Activated naive CD4-positive, alpha-beta T cell treated with anti-CD3 and anti-CD28 coated beads, Interleukin-2, amount 10 ng/mL, durations not matched to agents 7 days and 5 days (primary cell): ENCODE data around the gene CC2D1B.

ENCODE experiments used
- CTCF ChIA-PET: fragments of 350-600 bp; sonication (Branson Sonifier 250); formaldehyde crosslinking; loops from one replicate; lab custom pipeline; 2021; ENCODE audit warnings: antibody characterized with exemption; lab: Charles Lee
- DNase-seq: peaks from one replicate; pipeline ENCODE4 v3.0.0-alpha.2; 2020
- H3K27ac Mint-ChIP-seq: one replicate; pipeline ENCODE4 v1.8.0; 2021; ENCODE audit warnings: mild to moderate bottlenecking, moderate library complexity, mixed read lengths
- H3K27me3 Mint-ChIP-seq: one replicate; pipeline ENCODE4 v1.8.0; 2021; ENCODE audit warnings: mild to moderate bottlenecking, mixed read lengths
- H3K36me3 Mint-ChIP-seq: one replicate; pipeline ENCODE4 v1.8.0; 2021; ENCODE audit warnings: mixed read lengths
- H3K4me1 Mint-ChIP-seq: one replicate; pipeline ENCODE4 v1.8.0; 2021; ENCODE audit warnings: mixed read lengths
- H3K4me3 Mint-ChIP-seq: one replicate; pipeline ENCODE4 v1.8.0; 2021; ENCODE audit warnings: mild to moderate bottlenecking, moderate library complexity, mixed read lengths
- H3K9me3 Mint-ChIP-seq: one replicate; pipeline ENCODE4 v1.8.0; 2021; ENCODE audit warnings: mixed read lengths

The CC2D1B gene, protein sequence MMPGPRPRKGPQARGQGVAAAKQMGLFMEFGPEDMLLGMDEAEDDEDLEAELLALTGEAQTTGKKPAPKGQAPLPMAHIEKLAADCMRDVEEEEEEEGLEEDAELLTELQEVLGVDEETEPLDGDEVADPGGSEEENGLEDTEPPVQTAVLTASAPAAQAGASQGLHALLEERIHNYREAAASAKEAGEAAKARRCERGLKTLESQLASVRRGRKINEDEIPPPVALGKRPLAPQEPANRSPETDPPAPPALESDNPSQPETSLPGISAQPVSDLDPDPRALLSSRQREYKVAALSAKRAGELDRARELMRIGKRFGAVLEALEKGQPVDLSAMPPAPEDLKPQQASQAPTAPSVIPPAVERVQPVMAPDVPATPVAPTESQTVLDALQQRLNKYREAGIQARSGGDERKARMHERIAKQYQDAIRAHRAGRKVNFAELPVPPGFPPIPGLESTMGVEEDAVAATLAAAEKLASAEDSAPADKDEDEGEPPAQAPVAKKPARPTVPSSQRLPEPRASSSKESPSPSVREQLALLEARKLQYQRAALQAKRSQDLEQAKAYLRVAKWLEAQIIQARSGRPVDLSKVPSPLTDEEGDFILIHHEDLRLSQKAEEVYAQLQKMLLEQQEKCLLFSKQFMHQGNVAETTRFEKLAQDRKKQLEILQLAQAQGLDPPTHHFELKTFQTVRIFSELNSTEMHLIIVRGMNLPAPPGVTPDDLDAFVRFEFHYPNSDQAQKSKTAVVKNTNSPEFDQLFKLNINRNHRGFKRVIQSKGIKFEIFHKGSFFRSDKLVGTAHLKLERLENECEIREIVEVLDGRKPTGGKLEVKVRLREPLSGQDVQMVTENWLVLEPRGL

DNA sequence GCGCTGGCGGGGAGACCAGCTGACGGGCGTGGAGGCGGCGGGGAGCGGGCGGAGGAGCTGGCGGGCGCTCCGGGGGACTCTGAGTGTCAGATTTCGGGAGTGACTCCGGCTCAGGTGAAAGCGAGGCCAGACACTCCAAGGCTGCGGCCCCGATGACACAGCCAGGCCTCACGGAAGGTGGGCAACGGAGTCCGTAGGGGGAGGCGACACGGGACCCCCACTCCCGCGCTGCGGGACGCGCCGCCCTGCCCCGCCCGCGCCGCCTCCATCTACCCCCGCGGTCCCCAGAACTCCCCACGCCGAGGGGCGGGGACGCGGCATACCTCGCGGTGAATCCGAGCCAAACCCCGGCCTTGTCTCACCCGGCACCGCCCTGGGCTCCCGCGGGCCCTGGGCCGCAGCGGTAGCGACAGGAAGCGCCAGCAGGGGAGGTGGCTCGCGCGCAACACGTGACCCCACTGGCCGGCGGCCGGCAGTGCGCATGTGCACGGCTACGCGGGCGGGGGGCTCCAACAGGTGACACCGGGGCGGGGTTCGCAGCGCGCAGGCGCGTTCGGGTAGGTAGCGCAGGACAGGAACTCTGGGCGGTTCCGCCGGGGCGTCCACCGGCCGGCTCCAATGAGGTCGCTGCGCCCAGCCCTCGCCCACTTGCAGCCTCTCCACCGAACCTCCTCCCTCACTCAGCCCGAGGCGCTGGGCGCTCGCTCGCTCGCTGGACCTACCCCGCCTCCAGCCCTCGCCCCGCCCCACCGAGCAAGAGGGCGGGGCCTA, at the start of gene CC2D1B:
CC2D1B (minus strand) TSS at position 460 of the 771 bp plus-strand sequence. CDS start 1,585 bp downstream, outside the sequence.
- no peaks in the 10 kb centered on the region for H3K27me3 Mint-ChIP-seq
- peak within 1 kb of the TSS; percentile 98 for H3K27ac Mint-ChIP-seq
- H3K9me3 Mint-ChIP-seq, result no peaks in the 10 kb centered on the region
- peaks cover 50% of the 10 kb centered on the region for H3K4me1 Mint-ChIP-seq
- peaks cover 36% of the 10 kb centered on the region for H3K36me3 Mint-ChIP-seq
- peak within 1 kb of the TSS; percentile 97 for H3K4me3 Mint-ChIP-seq
- DNase-seq, result peak; percentile 100
- CTCF ChIA-PET, result interaction anchor here (0.7 to 1.3 kb wide), 4 partner anchors 35 to 460 kb away, joined by 3 read pairs; no protein-coding TSS in a partner anchor

DNA sequence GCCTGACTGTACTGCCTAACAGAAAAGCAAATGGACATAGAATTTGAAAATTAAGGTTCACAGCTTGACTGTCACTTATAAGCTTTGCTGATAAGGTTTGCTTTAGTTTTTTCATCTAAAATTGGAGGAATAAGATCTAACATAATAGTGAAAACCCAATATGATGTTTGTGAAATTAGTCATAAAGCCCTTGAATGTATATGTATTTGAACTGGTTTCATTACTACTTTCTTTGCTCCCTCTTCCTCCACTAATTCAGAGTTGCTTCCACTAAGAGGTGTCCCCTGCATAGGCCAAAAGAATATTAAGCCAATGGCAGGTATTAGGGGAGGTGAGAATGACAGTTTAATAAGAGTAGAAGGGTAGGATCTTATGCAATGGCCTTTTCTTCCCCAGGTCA, 48.9 kb upstream of the CC2D1B start:
- H3K27me3 Mint-ChIP-seq, result no peaks in the 10 kb centered on the region
- H3K9me3 Mint-ChIP-seq, result no peaks in the 10 kb centered on the region
- no peak for DNase-seq
- no peak overlapping the region for H3K4me3 Mint-ChIP-seq
- peaks cover 69% of the 10 kb centered on the region for H3K36me3 Mint-ChIP-seq
- peaks cover 26% of the 10 kb centered on the region for H3K4me1 Mint-ChIP-seq
- CTCF ChIA-PET, result no interaction called here
- no peak overlapping the region for H3K27ac Mint-ChIP-seq

DNA sequence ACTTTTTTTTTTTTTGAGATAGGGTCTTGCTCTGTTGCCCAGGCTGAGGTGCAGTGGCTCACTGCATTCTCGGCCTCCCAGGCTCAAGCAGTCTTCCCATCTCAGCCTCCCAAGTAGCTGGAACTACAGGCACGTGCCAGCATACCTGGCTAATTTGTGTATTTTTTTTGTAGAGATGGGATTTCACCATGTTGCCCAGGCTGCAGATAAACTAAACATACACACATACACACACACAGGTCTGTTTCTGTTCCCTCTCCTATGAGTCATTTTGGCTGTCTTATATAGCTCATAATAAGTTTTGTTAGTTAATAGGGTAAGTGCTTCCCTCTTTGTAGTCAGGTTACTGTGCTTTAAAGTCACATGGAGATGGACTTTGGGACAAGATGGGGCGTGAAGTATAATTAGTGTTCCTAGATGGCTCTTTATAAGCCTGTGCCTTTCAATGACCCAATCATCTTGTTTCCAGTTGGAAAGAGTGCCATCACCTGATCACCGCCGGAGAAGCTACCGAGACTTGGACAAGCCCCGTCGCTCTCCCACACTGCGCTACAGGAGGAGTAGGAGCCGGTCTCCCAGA, 47.5 kb upstream of the CC2D1B start:
- Mint-ChIP-seq H3K27me3 (no peaks in the 10 kb centered on the region), H3K27ac (no peak overlapping the region), H3K4me3 (no peak overlapping the region), H3K36me3 (peaks cover 69% of the 10 kb centered on the region), H3K9me3 (no peaks in the 10 kb centered on the region), H3K4me1 (peaks cover 16% of the 10 kb centered on the region)
- DNase-seq, result no peak
- CTCF ChIA-PET, result interaction anchor here (1.1 to 1.2 kb wide), 3 partner anchors 8 to 274 kb away, joined by 3 read pairs; no protein-coding TSS in a partner anchor

DNA sequence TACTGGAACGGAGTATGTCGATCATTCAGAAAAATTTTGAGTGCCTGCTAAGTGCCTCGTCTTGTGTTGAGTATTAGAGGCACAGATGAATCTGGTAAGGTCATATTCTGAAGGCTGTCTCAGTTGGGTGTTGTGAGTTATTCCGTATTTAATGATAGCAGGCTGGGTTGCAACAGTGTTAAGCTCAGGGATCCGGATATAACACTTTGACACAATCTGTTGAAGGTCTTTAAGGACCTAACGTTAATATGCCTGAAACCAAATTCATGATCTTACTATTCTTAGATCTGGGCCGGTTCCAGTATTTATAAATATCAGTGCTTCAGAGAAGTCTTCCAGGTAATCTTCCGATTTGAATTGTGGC, 39.0 kb upstream of the CC2D1B start:
- Mint-ChIP-seq H3K9me3 (no peaks in the 10 kb centered on the region), H3K27ac (peak overlapping the region; percentile 99), H3K27me3 (no peaks in the 10 kb centered on the region), H3K36me3 (peaks cover 56% of the 10 kb centered on the region), H3K4me1 (peaks cover 62% of the 10 kb centered on the region), H3K4me3 (peak overlapping the region; percentile 99)
- DNase-seq, result no peak
- CTCF ChIA-PET, result interaction anchor here (0.8 to 2.2 kb wide), 10 partner anchors 9 to 283 kb away, joined by 3 to 15 read pairs (median 4); partner anchors contain the start of gene GPX7

DNA sequence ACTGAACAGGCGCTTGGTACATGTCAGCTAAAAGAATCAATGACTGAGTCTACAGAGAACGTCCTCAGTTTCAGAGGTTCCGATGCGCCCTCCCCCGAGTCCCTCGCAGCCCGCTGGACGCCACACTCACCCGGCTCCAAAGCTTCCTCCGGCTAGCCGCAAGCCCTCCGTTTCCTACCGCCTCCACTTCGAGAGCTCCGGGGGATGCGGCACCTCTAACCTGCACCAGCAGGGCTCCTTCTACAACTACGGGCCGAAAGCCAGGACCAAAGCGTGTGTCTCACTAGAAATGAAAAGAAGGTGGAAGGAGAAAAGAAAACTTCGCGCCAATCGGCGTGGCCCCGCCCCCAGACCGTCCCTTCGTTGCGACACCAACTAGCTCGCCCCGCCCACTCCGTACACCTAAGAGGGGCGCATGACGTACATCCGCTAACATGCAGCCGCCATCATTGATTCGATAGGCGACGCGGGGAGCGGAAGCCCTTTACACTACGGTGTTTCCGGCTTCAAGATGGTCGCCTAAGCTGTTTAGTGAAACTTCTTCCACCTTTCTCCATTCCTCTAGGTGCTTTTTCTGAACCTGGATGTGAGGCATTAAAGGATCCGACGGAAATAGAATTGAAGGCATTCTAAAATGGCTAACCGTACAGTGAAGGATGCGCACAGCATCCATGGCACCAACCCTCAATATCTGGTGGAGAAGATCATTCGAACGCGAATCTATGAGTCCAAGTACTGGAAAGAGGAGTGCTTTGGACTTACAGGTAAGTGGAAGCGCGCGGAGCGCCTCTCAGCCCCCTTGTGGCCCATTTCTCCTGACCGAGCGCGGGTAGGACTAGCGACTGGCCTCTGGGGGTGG, 38.3 kb upstream of the CC2D1B start, which contains the start of the genes ORC1 and PRPF38A:
ORC1 (minus strand) TSS at position 308 of the 859 bp plus-strand sequence. CDS start 2,200 bp downstream, outside the sequence.
PRPF38A (plus strand) TSS at position 487 of the 859 bp plus-strand sequence; CDS start at position 635, 148 bp downstream.
- no peaks in the 10 kb centered on the region for H3K27me3 Mint-ChIP-seq
- no peaks in the 10 kb centered on the region for H3K9me3 Mint-ChIP-seq
- peak within 1 kb of the TSS; percentile 99 for H3K4me3 Mint-ChIP-seq
- DNase-seq, result peak; percentile 99
- peaks cover 59% of the 10 kb centered on the region for H3K36me3 Mint-ChIP-seq
- peak within 1 kb of the TSS; percentile 99 for H3K27ac Mint-ChIP-seq
- H3K4me1 Mint-ChIP-seq, result peaks cover 65% of the 10 kb centered on the region
- CTCF ChIA-PET, result interaction anchor here (0.6 to 2.2 kb wide), 13 partner anchors 9 to 284 kb away, joined by 3 to 15 read pairs (median 4); partner anchors contain the start of gene GPX7

DNA sequence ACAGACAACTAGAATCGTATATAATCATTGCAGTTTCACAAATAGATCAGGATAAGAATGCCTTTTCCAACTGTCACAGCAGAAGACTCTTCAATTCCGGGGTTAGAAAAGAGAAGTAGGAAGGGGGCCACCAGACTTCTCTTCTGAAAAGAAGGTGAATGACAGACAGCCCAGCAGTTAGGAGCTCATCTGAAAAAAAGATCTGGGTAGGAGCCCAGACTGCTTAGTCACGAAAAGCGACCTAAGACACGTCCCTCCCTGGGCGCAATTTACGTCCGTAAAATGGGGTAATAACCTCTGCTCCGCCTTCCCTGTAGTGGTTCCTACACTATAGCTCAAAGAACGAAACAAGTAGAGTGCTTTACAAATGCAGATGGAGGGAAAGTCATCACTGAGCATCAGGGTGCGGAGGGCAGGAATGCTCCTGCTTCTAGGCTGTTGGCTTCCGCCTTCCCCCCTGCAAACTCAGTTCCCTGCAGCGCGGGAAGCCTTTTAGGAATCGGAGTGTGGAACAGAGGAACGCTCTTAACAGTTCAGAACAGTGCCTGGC, 37.6 kb upstream of the CC2D1B start:
- Mint-ChIP-seq H3K9me3 (no peaks in the 10 kb centered on the region), H3K27ac (peak overlapping the region; percentile 99), H3K27me3 (no peaks in the 10 kb centered on the region), H3K4me3 (peak overlapping the region; percentile 99), H3K4me1 (peaks cover 64% of the 10 kb centered on the region), H3K36me3 (peaks cover 56% of the 10 kb centered on the region)
- CTCF ChIA-PET, result interaction anchor here (0.6 to 2.2 kb wide), 11 partner anchors 9 to 285 kb away, joined by 3 to 15 read pairs (median 4); no protein-coding TSS in a partner anchor
- DNase-seq, result peak; percentile 75

DNA sequence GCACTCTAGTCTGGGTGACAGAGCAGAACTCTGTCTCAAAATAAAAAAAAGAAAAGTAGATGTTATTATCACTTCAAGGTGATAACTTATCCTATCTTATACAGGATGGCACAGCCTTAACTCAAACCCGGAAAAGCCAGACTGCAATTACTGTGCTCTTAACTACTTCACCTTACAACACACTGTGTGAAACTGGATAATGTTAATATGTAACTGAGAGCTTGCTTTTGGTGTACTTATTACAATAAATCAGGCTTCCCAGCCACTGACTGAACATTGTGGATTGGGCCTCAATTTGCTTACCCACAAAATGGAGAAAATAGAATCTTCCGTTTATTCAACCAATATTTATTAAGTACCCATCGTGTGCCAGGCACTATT, 36.8 kb upstream of the CC2D1B start:
- H3K4me1 Mint-ChIP-seq, result peaks cover 60% of the 10 kb centered on the region
- CTCF ChIA-PET, result no interaction called here
- DNase-seq, result no peak
- peak overlapping the region; percentile 99 for H3K4me3 Mint-ChIP-seq
- H3K9me3 Mint-ChIP-seq, result no peaks in the 10 kb centered on the region
- H3K27me3 Mint-ChIP-seq, result no peaks in the 10 kb centered on the region
- peaks cover 51% of the 10 kb centered on the region for H3K36me3 Mint-ChIP-seq
- peak overlapping the region; percentile 99 for H3K27ac Mint-ChIP-seq

DNA sequence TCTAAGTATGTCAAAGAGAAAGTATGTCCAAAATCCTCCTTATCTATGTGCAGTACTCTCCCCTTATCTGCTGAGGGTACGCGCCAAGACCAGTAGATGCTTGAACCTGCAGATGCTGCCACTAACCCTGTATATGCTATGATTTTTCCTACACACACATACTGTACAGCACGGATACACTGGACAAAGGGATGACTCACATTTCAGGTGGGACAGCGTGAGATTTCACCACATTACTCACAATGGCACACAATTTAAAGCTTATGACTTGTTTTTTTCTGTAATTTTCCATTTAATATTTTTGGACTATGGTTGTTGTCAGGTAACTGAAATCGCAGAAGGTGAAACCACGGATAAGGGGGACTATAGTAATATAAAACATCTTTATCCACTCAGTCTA, 34.1 kb upstream of the CC2D1B start:
- peaks cover 50% of the 10 kb centered on the region for H3K36me3 Mint-ChIP-seq
- no peaks in the 10 kb centered on the region for H3K9me3 Mint-ChIP-seq
- H3K27ac Mint-ChIP-seq, result no peak overlapping the region
- CTCF ChIA-PET, result no interaction called here
- H3K4me1 Mint-ChIP-seq, result peaks cover 39% of the 10 kb centered on the region
- H3K4me3 Mint-ChIP-seq, result no peak overlapping the region
- no peaks in the 10 kb centered on the region for H3K27me3 Mint-ChIP-seq
- no peak for DNase-seq

DNA sequence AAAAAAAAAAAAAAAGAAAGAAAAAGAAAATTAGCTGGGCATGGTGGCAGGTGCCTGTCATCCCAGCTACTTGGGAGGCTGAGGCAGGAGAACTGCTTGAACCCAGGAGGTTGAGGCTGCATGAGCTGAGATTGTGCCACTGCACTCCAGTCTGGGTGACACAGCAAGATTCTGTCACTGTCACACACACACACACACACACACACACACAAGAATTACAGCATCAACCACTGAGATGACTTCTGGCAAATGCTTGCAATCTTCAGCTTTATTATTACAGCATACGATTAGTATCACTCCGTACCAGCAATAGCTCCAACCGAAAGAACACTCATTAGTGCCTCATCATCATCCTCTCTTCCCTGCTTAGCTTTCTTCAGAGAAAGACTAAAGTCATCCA, 33.6 kb upstream of the CC2D1B start:
- Mint-ChIP-seq H3K9me3 (no peaks in the 10 kb centered on the region), H3K4me3 (no peak overlapping the region), H3K4me1 (peaks cover 39% of the 10 kb centered on the region), H3K27ac (no peak overlapping the region), H3K27me3 (no peaks in the 10 kb centered on the region), H3K36me3 (peaks cover 54% of the 10 kb centered on the region)
- CTCF ChIA-PET, result no interaction called here
- no peak for DNase-seq

DNA sequence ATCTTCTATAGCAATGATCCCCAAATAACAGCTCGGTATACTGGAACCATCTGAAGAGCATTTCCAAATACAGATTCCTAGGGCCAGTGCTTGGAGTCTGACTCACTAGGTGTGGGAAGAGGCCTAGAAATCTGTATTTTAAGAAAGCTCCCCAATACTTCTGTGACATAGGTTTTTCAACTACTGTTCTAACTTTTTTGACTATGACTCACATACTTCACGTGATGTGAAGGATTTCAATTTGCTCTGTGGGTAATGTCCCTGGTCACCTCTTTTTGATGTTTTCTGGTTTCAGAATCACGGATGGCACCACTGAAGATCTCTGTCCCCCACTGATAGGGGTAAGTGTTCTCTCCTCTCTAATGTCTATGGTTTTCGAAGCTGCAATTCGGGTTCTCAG, 27.2 kb upstream of the CC2D1B start:
- H3K27me3 Mint-ChIP-seq, result no peaks in the 10 kb centered on the region
- peaks cover 2% of the 10 kb centered on the region for H3K4me1 Mint-ChIP-seq
- no peak for DNase-seq
- no peak overlapping the region for H3K4me3 Mint-ChIP-seq
- H3K9me3 Mint-ChIP-seq, result no peaks in the 10 kb centered on the region
- CTCF ChIA-PET, result interaction anchor here (0.9 to 1.0 kb wide), 2 partner anchors 11 to 275 kb away, joined by 3 to 4 read pairs; partner anchors contain the start of genes ORC1 and PRPF38A
- peaks cover 66% of the 10 kb centered on the region for H3K36me3 Mint-ChIP-seq
- no peak overlapping the region for H3K27ac Mint-ChIP-seq

DNA sequence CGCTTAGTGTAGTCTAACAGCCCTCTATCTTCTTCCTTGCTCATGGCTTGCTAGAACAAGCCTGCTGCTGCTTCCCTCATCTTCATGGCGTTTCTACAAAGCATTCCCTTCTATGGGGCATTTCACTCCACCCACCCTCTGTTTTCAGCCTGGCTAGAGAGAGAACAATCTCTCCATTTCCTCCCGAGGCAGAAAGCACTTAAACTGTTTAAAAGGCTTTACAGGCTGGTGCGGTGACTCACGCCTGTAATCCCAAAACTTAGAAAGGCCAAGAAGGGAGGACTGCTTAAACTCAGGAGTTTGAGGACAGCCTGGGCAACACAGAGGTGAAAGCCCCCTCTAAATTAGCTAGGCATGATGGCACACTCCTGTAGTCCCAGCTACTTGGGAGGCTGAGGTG, 20.5 kb upstream of the CC2D1B start:
- Mint-ChIP-seq H3K36me3 (peaks cover 60% of the 10 kb centered on the region), H3K4me3 (no peak overlapping the region), H3K4me1 (peaks cover 2% of the 10 kb centered on the region), H3K27ac (peak overlapping the region; percentile 64), H3K27me3 (no peaks in the 10 kb centered on the region), H3K9me3 (no peaks in the 10 kb centered on the region)
- DNase-seq, result no peak
- CTCF ChIA-PET, result no interaction called here

DNA sequence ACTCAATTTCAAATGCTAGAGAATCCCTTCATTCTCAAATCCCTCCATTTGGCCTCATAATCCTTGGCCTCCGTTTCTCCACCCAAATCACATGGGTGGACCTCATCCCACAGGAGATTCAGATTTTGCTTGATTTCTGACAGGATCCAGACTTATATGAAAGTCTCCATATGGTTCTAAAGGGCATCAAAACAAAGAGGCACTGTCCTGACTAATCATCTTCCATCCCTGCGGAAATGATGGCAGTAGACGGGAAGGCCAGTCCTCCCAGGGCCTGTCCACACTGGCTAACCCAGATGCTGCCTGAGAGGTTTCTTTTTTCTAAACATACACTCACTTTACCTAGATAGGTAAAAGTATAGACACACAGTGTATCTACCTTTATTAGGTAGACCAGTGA, 19.4 kb upstream of the CC2D1B start:
- no peak overlapping the region for H3K27ac Mint-ChIP-seq
- H3K9me3 Mint-ChIP-seq, result no peaks in the 10 kb centered on the region
- DNase-seq, result no peak
- CTCF ChIA-PET, result no interaction called here
- H3K27me3 Mint-ChIP-seq, result no peaks in the 10 kb centered on the region
- peaks cover 56% of the 10 kb centered on the region for H3K36me3 Mint-ChIP-seq
- H3K4me1 Mint-ChIP-seq, result peaks cover 2% of the 10 kb centered on the region
- no peak overlapping the region for H3K4me3 Mint-ChIP-seq
